IPS DF 6.9 (cell line): Measurements from ENCODE around the gene TRIP13.
"Not testable (repeated sequence)": the region's sequence is repeated elsewhere in the genome, so short reads cannot be mapped to it uniquely, and the experiment has no call there.

Source experiments
- DNase-seq: peaks from one replicate; pipeline ENCODE4 v3.0.0-alpha.2; 2013; ENCODE audit warnings: low read depth, low spot score
- H3K27ac ChIP-seq: one replicate; pipeline ENCODE4 v1.5.1; 2013; ENCODE audit warnings: low read length, control low read depth
- H3K27me3 ChIP-seq: 2 replicates; pipeline ENCODE4 v1.6.1; 2013; ENCODE audit warnings: mild to moderate bottlenecking, low read length; ENCODE audit not compliant: control insufficient read depth, insufficient read depth
- H3K36me3 ChIP-seq: 2 replicates; pipeline ENCODE4 v1.6.1; 2013; ENCODE audit warnings: low read length; ENCODE audit not compliant: control insufficient read depth, insufficient read depth
- H3K4me1 ChIP-seq: 2 replicates; pipeline ENCODE4 v1.6.1; 2013; ENCODE audit warnings: low read length; ENCODE audit not compliant: control insufficient read depth, insufficient read depth
- H3K4me3 ChIP-seq: 2 replicates; pipeline ENCODE4 v1.5.1; 2013; ENCODE audit warnings: mild to moderate bottlenecking, low read length
- H3K9me3 ChIP-seq: 2 replicates; pipeline ENCODE4 v1.6.1; 2013; ENCODE audit warnings: low read length, inconsistent platforms; ENCODE audit not compliant: control insufficient read depth, insufficient read depth
- WGBS: extraction: QIAGEN DNeasy Blood & Tissue Kit; methylation state at CpG from one replicate; pipeline ENCODE4 v1.1.7; 2013; ENCODE audit warnings: mixed read lengths, missing lambda C conversion rate; ENCODE audit not compliant: insufficient read length, insufficient coverage; 5-methylcytosine and 5-hydroxymethylcytosine counted together

TRIP13 gene

GRCh38 chr5:909994-910768 is 17.5 kb downstream of the TRIP13 start:
- no CpG with 5 or more reads among the region's 18 CpGs for WGBS
- DNase-seq = no peak
- Histone ChIP-seq H3K27ac (no peak overlapping the region), H3K4me3 (no peak overlapping the region), H3K4me1 (no peaks in the 10 kb centered on the region), H3K36me3 (peaks cover 43% of the 10 kb centered on the region), H3K9me3 (no peaks in the 10 kb centered on the region), H3K27me3 (no peaks in the 10 kb centered on the region)

DNA sequence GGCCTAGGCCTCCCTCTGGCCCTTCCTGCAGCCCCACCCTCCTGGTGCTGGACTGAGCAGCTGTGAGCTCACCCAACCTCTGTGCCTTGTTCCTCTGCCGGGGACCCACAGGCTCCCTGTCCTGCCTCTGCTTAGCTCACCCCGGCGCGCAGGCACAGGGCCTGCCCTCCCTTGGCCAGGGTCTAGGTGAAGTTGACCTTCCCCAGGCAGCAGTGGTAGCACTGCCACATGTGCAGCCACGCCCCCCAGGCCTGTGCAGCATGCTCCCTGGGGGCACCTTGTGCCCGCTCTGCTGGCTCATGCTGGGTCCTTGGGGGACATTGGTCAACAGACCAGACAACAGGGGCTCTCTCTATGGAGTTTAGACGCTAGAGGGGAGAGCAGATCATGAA is 18.1 kb downstream of the TRIP13 start:
- Histone ChIP-seq H3K27ac (no peak overlapping the region), H3K4me3 (no peak overlapping the region), H3K36me3 (peaks cover 43% of the 10 kb centered on the region), H3K27me3 (no peaks in the 10 kb centered on the region), H3K9me3 (no peaks in the 10 kb centered on the region), H3K4me1 (no peaks in the 10 kb centered on the region)
- no peak for DNase-seq
- WGBS = no CpG with 5 or more reads among the region's 7 CpGs

- Histone ChIP-seq H3K27me3 (no peaks in the 10 kb centered on the region), H3K4me3 (no peak overlapping the region), H3K27ac (no peak overlapping the region), H3K9me3 (no peaks in the 10 kb centered on the region), H3K4me1 (no peaks in the 10 kb centered on the region), H3K36me3 (peaks cover 49% of the 10 kb centered on the region)
- no peak for DNase-seq
- WGBS = no CpG with 5 or more reads among the region's 11 CpGs
These were observed 18.9 kb downstream of the TRIP13 start for GRCh38 chr5:911601-912000.

- DNase-seq = no peak
- H3K9me3 ChIP-seq = no peaks in the 10 kb centered on the region
- WGBS = no CpG with 5 or more reads among the region's 44 CpGs
These were observed 19.8 kb downstream of the TRIP13 start for GRCh38 chr5:912280-913091.

GRCh38 chr5:914174-914573 is 21.5 kb downstream of the TRIP13 start:
- Histone ChIP-seq H3K4me1 (no peaks in the 10 kb centered on the region), H3K36me3 (peaks cover 36% of the 10 kb centered on the region), H3K27me3 (no peaks in the 10 kb centered on the region), H3K4me3 (no peak overlapping the region), H3K9me3 (no peaks in the 10 kb centered on the region), H3K27ac (no peak overlapping the region)
- WGBS = no CpG with 5 or more reads among the region's 14 CpGs
- no peak for DNase-seq

More at GRCh38 chr5:912280-913091, 19.8 kb downstream of the TRIP13 start:
- H3K36me3 ChIP-seq = peaks cover 51% of the 10 kb centered on the region
- H3K27me3 ChIP-seq = no peaks in the 10 kb centered on the region
- H3K4me3 ChIP-seq = no peak overlapping the region
- no peaks in the 10 kb centered on the region for H3K4me1 ChIP-seq
- no peak overlapping the region for H3K27ac ChIP-seq

DNA sequence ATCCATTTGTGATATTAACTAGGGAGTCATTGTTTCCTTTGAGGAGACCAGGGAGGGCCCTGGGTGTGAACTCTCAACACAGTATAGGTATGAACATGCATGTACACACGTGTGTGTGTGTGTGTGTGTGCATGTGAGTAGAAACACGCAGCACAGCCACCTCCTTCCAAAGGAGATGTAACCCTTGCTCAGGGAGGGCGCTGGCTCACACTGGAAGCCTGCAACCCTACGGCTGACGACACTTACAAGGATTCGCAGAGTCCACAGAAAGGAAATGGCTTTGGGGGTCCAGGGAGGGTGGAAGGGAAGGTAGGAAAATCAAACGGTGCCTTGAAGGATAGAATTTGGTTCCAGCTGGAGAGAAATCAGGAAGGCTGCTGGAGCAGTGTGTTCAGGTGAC is 21.9 kb downstream of the TRIP13 start:
- Histone ChIP-seq H3K4me1 (no peaks in the 10 kb centered on the region), H3K27ac (no peak overlapping the region), H3K36me3 (peaks cover 34% of the 10 kb centered on the region), H3K9me3 (no peaks in the 10 kb centered on the region), H3K27me3 (no peaks in the 10 kb centered on the region), H3K4me3 (no peak overlapping the region)
- no CpG with 5 or more reads among the region's 7 CpGs for WGBS
- no peak for DNase-seq

DNA sequence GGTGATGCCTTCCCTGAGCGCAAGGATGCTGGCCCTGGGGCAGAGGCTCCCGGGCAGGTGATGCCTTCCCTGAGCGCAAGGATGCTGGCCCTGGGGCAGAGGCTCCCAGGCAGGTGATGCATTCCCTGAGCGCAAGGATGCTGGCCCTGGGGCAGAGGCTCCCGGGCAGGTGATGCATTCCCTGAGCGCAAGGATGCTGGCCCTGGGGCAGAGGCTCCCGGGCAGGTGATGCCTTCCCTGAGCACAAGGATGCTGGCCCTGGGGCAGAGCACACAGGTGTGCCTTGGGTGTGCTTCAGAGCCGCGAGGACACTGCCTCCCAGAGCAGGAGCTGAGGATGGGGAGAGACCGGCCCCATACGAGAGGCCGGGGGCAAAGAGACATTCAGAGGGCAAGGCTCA is 22.7 kb downstream of the TRIP13 start:
- H3K4me1 ChIP-seq, H3K4me3 ChIP-seq, DNase-seq, H3K27me3 ChIP-seq, H3K9me3 ChIP-seq, H3K27ac ChIP-seq: not testable (repeated sequence)
- H3K36me3 ChIP-seq = peaks cover 34% of the 10 kb centered on the region
- WGBS = no CpG with 5 or more reads among the region's 12 CpGs

- H3K4me1 ChIP-seq = no peaks in the 10 kb centered on the region
- H3K9me3 ChIP-seq = no peaks in the 10 kb centered on the region
- H3K4me3 ChIP-seq = no peak overlapping the region
- H3K27ac ChIP-seq = no peak overlapping the region
- WGBS = no CpG with 5 or more reads among the region's 12 CpGs
- peaks cover 34% of the 10 kb centered on the region for H3K36me3 ChIP-seq
- DNase-seq = no peak
- no peaks in the 10 kb centered on the region for H3K27me3 ChIP-seq
These were observed 23.3 kb downstream of the TRIP13 start for GRCh38 chr5:915946-916345.

GRCh38 chr5:916441-917293 is 24.0 kb downstream of the TRIP13 start:
- DNase-seq = no peak
- no CpG with 5 or more reads among the region's 14 CpGs for WGBS
- H3K9me3 ChIP-seq = no peaks in the 10 kb centered on the region
- no peaks in the 10 kb centered on the region for H3K27me3 ChIP-seq
- H3K4me3 ChIP-seq = no peak overlapping the region
- peaks cover 34% of the 10 kb centered on the region for H3K36me3 ChIP-seq
- H3K27ac ChIP-seq = no peak overlapping the region
- H3K4me1 ChIP-seq = no peaks in the 10 kb centered on the region

GRCh38 chr5:918717-919116 is 26.0 kb downstream of the TRIP13 start:
- not testable (repeated sequence) for H3K4me3 ChIP-seq, H3K27ac ChIP-seq, H3K9me3 ChIP-seq, H3K4me1 ChIP-seq, H3K27me3 ChIP-seq, DNase-seq
- WGBS = no CpG with 5 or more reads among the region's 5 CpGs
- H3K36me3 ChIP-seq = peaks cover 25% of the 10 kb centered on the region
